ENCODE results near the gene HSF2BP.

HSF2BP gene

DNA sequence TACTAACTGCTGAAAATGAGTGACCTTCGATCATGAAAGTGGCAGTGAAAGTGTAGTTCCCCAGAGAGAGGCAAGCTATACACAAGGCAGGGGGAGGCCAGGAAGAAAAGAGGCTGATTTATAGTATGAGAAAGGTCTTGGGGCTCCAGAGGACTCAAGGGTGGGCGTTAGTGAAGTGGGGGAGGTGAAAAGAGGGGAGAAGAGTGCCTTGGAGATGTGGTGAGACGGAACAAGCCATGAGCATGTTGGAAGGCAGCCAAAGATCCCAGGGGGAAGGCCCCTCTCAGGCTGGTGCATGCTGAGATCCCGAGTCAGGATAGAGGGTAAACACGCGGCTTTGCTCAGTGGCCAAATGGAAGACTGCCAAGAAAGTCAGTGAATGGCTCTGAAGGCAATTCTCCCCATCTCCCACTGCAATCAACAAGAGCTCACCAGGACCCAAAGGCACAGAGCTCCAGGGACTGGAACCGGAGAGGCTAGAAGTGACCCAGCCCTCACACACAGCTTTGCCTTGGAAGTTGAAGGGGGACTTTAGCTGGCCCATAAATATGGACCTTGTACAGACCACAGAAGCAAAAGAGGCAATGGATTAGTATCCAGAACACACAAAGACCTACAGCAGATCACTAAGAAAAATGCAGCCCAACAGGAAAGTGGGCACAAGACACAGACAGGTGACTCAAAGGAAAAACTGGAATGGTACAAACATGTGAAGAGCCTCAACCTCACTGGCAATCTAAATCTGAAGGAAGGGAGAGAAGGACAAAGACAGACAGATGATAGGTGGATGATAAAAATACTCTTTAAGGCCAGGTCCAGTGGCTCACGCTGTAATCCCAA is 49.6 kb downstream of the HSF2BP start:
- Mint-ChIP-seq H3K27me3 (ENCODE audit: low read depth) (no peaks in the 10 kb centered on the region), H3K4me1 (ENCODE audit: low read depth) (peaks cover 11% of the 10 kb centered on the region), H3K27ac (no peak overlapping the region), H3K4me3 (no peak overlapping the region), H3K9me3 (no peaks in the 10 kb centered on the region), H3K36me3 (ENCODE audit: low read depth) (no peaks in the 10 kb centered on the region)
- DNase-seq (ENCODE audit: low spot score), result no peak

GRCh38 chr21:43608664-43609063 is 50.6 kb downstream of the HSF2BP start:
- H3K4me3 Mint-ChIP-seq, result no peak overlapping the region
- no peaks in the 10 kb centered on the region for H3K9me3 Mint-ChIP-seq
- peaks cover 7% of the 10 kb centered on the region for H3K4me1 Mint-ChIP-seq (ENCODE audit: low read depth)
- no peaks in the 10 kb centered on the region for H3K36me3 Mint-ChIP-seq (ENCODE audit: low read depth)
- no peaks in the 10 kb centered on the region for H3K27me3 Mint-ChIP-seq (ENCODE audit: low read depth)
- DNase-seq (ENCODE audit: low spot score), result no peak
- H3K27ac Mint-ChIP-seq, result no peak overlapping the region

- H3K4me3 Mint-ChIP-seq, result no peak overlapping the region
- no peaks in the 10 kb centered on the region for H3K27me3 Mint-ChIP-seq (ENCODE audit: low read depth)
- DNase-seq (ENCODE audit: low spot score), result no peak
These were observed 51.1 kb downstream of the HSF2BP start for GRCh38 chr21:43608225-43608624.

GRCh38 chr21:43605320-43606215 is 53.7 kb downstream of the HSF2BP start:
- Mint-ChIP-seq H3K4me3 (no peak overlapping the region), H3K4me1 (ENCODE audit: low read depth) (peaks cover 11% of the 10 kb centered on the region), H3K27ac (no peak overlapping the region), H3K36me3 (ENCODE audit: low read depth) (no peaks in the 10 kb centered on the region), H3K9me3 (no peaks in the 10 kb centered on the region), H3K27me3 (ENCODE audit: low read depth) (no peaks in the 10 kb centered on the region)
- DNase-seq (ENCODE audit: low spot score), result no peak

More at GRCh38 chr21:43608225-43608624, 51.1 kb downstream of the HSF2BP start:
- peaks cover 4% of the 10 kb centered on the region for H3K4me1 Mint-ChIP-seq (ENCODE audit: low read depth)
- H3K9me3 Mint-ChIP-seq, result no peaks in the 10 kb centered on the region
- no peaks in the 10 kb centered on the region for H3K36me3 Mint-ChIP-seq (ENCODE audit: low read depth)
- no peak overlapping the region for H3K27ac Mint-ChIP-seq

GRCh38 chr21:43604505-43605204 is 54.6 kb downstream of the HSF2BP start:
- H3K27me3 Mint-ChIP-seq (ENCODE audit: low read depth), result no peaks in the 10 kb centered on the region
- no peaks in the 10 kb centered on the region for H3K9me3 Mint-ChIP-seq
- no peak for DNase-seq (ENCODE audit: low spot score)
- peaks cover 11% of the 10 kb centered on the region for H3K4me1 Mint-ChIP-seq (ENCODE audit: low read depth)
- H3K36me3 Mint-ChIP-seq (ENCODE audit: low read depth), result no peaks in the 10 kb centered on the region
- H3K4me3 Mint-ChIP-seq, result no peak overlapping the region
- H3K27ac Mint-ChIP-seq, result no peak overlapping the region

DNA sequence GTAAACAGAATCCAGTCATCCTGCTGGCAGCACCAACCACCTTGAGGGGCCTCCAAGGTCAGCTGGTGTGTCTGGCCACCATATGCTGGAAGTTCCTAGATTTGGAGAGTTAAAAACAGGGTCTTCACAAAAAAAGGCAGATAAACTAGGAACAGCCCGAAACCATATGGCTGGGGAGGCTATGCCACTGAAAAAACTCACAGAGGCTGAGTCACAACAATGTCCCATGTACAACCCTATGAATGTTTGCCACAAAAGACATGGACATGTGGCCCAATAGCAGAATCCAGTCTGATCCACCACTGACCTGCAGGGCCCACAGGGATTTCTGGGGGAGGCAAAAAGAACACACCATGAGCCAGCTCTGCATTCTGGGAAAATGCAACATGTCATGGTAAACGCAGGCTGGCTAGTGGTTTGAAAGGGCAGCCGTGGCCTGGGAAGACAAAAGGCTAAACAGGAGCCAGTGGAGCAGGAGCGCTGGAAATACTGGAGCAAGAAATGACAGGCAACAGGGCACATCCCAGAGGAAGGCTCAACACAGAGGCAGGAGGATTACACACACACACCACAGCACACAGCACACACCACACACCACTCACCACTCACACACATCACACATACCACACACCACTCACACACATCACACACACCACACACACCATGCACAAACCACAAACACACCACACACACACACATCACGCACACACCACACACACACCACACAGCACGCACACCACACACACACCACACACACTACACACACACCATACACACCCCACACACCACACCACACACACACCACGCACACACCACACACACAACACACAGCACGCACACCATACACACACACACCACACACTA is 55.4 kb downstream of the HSF2BP start:
- no peak overlapping the region for H3K4me3 Mint-ChIP-seq
- no peaks in the 10 kb centered on the region for H3K36me3 Mint-ChIP-seq (ENCODE audit: low read depth)
- no peak overlapping the region for H3K27ac Mint-ChIP-seq
- no peak for DNase-seq (ENCODE audit: low spot score)
- H3K9me3 Mint-ChIP-seq, result no peaks in the 10 kb centered on the region
- H3K27me3 Mint-ChIP-seq (ENCODE audit: low read depth), result no peaks in the 10 kb centered on the region
- peaks cover 11% of the 10 kb centered on the region for H3K4me1 Mint-ChIP-seq (ENCODE audit: low read depth)

DNA sequence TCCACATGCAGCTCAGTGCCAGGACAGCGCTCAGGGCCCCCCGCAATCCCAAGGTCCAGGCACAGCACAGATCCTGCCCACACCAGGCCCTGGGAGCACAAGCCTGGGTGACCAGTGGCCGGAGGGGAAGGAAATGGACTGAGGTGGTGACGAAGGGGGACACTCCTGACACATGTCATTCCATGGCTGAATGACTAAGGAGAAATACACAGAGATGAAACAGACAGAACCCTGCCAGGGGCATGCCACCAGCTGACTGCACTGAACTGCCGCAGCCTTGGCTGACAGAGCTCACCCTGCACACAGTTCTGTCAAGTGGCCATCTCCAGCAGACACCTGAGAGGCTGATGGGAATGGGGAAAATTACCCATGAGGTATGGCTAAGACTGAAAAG is 56.1 kb downstream of the HSF2BP start:
- Mint-ChIP-seq H3K4me1 (ENCODE audit: low read depth) (peaks cover 11% of the 10 kb centered on the region), H3K4me3 (no peak overlapping the region), H3K36me3 (ENCODE audit: low read depth) (no peaks in the 10 kb centered on the region), H3K27me3 (ENCODE audit: low read depth) (no peaks in the 10 kb centered on the region), H3K9me3 (no peaks in the 10 kb centered on the region), H3K27ac (no peak overlapping the region)
- DNase-seq (ENCODE audit: low spot score), result no peak

DNA sequence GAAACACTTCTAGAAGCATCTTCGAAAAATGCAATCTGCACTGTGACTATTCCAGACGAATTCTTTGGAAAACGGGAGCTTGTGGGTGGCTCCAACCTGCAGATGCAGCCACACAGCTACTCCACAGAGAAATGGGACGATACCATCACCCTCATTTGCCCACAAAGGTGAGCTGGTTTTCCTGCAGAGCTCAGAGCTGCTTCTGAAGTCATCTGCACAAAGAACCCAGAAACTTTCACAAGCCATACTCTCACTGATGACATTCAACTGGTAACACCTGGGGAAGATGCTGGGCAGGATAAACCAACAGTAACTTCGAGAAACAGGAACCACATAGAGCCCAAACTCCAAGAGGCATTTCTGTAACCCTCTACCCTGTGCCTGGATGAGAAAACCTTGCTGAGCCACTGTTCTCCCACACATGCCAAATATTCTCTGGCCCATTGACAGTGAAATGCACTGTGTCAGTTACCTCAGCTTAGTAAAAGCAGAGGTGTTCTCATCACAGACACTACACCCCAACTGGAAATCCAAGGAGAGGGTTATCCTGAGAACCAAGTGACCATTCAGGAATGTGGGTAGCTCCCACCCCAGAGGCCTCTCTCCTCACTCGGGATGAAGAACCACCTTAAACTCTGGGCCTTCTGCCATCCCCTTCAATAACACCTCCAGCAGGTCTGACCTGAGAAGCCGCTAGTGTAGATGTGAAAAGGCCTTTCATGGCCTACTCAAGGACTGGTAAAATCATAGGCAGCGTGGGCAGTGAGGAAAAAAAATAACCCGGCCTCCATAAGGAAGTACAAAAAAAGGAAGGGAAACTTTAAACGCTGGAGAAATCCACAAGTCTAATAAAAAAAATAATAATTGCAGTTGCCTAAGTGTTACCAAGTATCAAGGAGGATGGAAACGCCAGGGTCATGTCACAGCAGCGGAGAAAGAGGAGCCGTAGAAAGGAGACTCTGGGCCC is 56.7 kb downstream of the HSF2BP start:
- no peak overlapping the region for H3K4me3 Mint-ChIP-seq
- H3K9me3 Mint-ChIP-seq, result no peaks in the 10 kb centered on the region
- DNase-seq (ENCODE audit: low spot score), result no peak
- H3K27ac Mint-ChIP-seq, result no peak overlapping the region
- no peaks in the 10 kb centered on the region for H3K27me3 Mint-ChIP-seq (ENCODE audit: low read depth)
- peaks cover 11% of the 10 kb centered on the region for H3K4me1 Mint-ChIP-seq (ENCODE audit: low read depth)
- no peaks in the 10 kb centered on the region for H3K36me3 Mint-ChIP-seq (ENCODE audit: low read depth)

GRCh38 chr21:43600642-43601402 is 58.5 kb downstream of the HSF2BP start:
- Mint-ChIP-seq H3K4me3 (no peak overlapping the region), H3K9me3 (no peaks in the 10 kb centered on the region), H3K36me3 (ENCODE audit: low read depth) (no peaks in the 10 kb centered on the region), H3K4me1 (ENCODE audit: low read depth) (peaks cover 11% of the 10 kb centered on the region), H3K27me3 (ENCODE audit: low read depth) (no peaks in the 10 kb centered on the region), H3K27ac (no peak overlapping the region)
- no peak for DNase-seq (ENCODE audit: low spot score)

DNA sequence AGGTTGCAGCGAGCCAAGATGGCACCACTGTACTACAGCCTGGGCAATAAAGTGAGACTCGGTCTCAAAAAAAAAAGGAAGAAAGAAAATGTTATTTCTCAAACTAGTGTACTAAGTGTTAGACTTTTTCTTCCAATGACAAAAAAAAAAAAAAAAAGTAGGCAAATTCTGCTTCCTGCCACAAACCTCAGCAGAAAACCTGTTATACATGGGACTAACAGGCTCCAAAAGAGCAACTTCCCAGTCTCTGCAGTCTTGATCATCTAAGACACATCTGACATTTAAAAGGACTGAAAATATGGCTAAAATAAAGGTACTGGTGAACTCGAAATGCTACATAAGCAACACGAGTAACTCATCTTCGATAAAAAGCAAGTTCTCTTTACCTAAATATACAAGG is 59.6 kb downstream of the HSF2BP start:
- H3K27me3 Mint-ChIP-seq (ENCODE audit: low read depth), result peaks cover 3% of the 10 kb centered on the region
- no peaks in the 10 kb centered on the region for H3K9me3 Mint-ChIP-seq
- H3K36me3 Mint-ChIP-seq (ENCODE audit: low read depth), result no peaks in the 10 kb centered on the region
- H3K27ac Mint-ChIP-seq, result no peak overlapping the region
- no peak for DNase-seq (ENCODE audit: low spot score)
- H3K4me3 Mint-ChIP-seq, result no peak overlapping the region
- peaks cover 11% of the 10 kb centered on the region for H3K4me1 Mint-ChIP-seq (ENCODE audit: low read depth)

DNA sequence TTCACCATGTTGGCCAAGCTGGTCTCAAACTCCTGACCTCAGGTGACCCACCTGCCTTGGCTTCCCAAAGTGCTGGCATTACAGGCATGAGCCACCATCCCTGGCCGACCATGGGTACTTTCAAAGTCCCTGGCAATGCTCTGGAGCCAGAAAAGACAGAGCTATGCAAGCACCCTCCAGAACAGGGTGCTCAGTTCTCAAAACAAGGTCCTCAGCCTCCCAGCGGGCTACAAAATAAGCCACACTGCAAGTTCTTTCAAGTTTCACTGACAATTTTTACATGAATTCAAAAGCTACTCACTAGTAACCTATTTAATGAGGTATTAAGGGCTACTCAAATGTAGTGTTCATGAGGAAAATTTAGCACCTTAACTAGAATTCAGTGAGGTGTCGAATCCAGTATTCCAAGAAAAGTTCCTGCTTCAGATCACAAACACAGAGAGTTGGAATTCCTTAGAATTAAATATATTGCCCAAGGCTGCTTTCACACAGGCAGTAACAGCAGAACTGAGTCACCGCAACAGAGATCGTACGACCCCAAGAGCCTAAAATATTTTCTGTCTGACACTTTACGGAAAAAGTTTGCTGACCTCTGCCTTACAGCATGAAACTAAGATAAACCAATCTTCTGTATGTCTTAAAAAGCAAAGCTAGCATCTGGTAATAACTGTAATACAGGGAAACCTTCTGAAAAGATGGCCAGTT is 60.7 kb downstream of the HSF2BP start:
- H3K36me3 Mint-ChIP-seq (ENCODE audit: low read depth), result no peaks in the 10 kb centered on the region
- H3K4me1 Mint-ChIP-seq (ENCODE audit: low read depth), result peaks cover 11% of the 10 kb centered on the region
- peaks cover 13% of the 10 kb centered on the region for H3K27me3 Mint-ChIP-seq (ENCODE audit: low read depth)
- no peaks in the 10 kb centered on the region for H3K9me3 Mint-ChIP-seq
- no peak overlapping the region for H3K4me3 Mint-ChIP-seq
- no peak overlapping the region for H3K27ac Mint-ChIP-seq
- DNase-seq (ENCODE audit: low spot score), result no peak

Measured in T-helper 2 cell treated with Interferon-gamma antibody and Interleukin-4, amounts not matched to agents 5 μg/mL and 100 μg/mL, for 36 hours (primary cell).